GM19035 (cell line): ENCODE data around the gene CYP21A2.
"Not testable (repeated sequence)": the region's sequence is repeated elsewhere in the genome, so short reads cannot be mapped to it uniquely, and the experiment has no call there.

Source experiments
- ATAC-seq: cut with Tn5 transposase; IDR thresholded peaks from one replicate; pipeline ENCODE4 v1.9.1; 2021; ENCODE audit not compliant: unreplicated experiment

CYP21A2 gene

GRCh38 chr6:32029553-32029952, 8.7 kb upstream of the CYP21A2 start:
- ATAC-seq: not testable (repeated sequence)

- not testable (repeated sequence) for ATAC-seq
Observed at GRCh38 chr6:32035283-32036013, 2.8 kb upstream of the CYP21A2 start.

- not testable (repeated sequence) for ATAC-seq
Observed at GRCh38 chr6:32037136-32037535, 1.1 kb upstream of the CYP21A2 start.

GRCh38 chr6:32038878-32039277, 663 bp downstream of the CYP21A2 start:
- ATAC-seq: not testable (repeated sequence)

DNA sequence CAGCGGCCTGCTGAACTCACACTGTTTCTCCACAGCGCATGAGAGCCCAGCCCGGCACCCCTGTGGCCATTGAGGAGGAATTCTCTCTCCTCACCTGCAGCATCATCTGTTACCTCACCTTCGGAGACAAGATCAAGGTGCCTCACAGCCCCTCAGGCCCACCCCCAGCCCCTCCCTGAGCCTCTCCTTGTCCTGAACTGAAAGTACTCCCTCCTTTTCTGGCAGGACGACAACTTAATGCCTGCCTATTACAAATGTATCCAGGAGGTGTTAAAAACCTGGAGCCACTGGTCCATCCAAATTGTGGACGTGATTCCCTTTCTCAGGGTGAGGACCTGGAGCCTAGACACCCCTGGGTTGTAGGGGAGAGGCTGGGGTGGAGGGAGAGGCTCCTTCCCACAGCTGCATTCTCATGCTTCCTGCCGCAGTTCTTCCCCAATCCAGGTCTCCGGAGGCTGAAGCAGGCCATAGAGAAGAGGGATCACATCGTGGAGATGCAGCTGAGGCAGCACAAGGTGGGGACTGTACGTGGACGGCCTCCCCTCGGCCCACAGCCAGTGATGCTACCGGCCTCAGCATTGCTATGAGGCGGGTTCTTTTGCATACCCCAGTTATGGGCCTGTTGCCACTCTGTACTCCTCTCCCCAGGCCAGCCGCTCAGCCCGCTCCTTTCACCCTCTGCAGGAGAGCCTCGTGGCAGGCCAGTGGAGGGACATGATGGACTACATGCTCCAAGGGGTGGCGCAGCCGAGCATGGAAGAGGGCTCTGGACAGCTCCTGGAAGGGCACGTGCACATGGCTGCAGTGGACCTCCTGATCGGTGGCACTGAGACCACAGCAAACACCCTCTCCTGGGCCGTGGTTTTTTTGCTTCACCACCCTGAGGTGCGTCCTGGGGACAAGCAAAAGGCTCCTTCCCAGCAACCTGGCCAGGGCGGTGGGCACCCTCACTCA, 1.4 kb downstream of the CYP21A2 start:
- ATAC-seq: not testable (repeated sequence)

- not testable (repeated sequence) for ATAC-seq
Observed at GRCh38 chr6:32040299-32041049, 2.3 kb downstream of the CYP21A2 start.

DNA sequence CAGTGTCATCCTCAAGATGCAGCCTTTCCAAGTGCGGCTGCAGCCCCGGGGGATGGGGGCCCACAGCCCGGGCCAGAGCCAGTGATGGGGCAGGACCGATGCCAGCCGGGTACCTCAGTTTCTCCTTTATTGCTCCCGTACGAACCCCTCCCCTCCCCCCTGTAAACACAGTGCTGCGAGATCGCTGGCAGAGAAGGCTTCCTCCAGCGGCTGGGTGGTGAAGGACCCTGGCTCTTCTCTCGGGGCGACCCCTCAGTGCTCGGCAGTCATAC, 2.8 kb downstream of the CYP21A2 start:
- ATAC-seq: not testable (repeated sequence)

GRCh38 chr6:32041385-32041784, 3.2 kb downstream of the CYP21A2 start:
- not testable (repeated sequence) for ATAC-seq

DNA sequence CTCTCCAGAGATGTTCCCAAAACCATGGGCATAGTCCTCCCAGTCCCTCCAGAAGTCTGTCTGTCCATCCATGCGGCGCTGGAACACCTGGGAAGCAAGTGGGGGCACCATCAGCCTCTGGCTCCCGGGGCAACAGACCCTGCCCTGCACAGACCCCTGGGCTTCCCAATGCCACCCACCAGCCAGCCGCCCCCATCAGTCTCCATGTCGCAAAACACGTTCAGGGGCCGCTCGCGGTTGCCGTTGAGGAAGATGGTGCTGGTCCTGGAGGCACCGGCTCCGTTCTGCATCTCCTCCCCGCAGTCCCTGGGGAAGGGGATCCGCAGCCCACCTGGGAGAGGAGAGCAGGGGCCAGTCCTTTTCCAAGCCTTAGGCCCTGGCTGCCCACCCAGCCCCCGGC, 4.1 kb downstream of the CYP21A2 start:
- ATAC-seq: not testable (repeated sequence)

DNA sequence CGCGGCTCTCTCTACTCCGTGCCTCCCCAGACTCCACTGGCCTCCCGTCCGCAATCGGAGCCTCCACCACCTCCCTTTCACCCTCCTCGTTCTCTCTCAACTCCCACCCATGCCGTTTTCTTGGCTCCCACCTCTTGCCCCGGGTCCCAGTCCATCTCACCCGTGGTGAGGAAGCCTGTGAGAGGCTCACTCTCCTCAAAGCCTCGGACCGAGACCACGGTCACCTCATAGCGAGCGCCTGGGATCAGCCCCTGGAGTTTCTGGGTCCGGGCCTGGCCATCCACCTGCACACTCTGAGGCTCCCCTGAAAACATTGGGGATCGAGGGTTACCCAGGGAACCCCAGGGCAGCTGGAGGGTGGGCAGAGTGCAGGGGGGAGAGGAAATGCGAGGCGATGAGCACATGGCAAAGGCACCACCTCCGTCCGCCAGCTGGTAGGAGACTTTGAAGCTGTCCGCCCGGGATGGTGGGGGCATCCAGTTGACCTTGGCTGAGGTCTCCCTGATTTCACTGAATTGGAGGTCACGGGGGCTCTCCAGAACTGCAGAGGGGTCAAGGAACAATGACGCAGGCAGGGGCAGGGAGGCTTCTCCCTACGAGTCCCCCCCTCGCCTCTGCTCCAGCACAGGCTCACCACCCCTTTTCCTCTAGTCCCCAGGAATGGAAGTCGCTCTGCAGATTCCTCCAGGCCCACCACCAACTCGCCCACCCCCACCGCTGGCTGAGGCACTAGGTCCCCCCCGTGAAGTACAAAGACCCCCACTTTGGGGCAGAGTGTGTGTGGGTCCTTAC, 5.6 kb downstream of the CYP21A2 start:
- ATAC-seq: not testable (repeated sequence)

DNA sequence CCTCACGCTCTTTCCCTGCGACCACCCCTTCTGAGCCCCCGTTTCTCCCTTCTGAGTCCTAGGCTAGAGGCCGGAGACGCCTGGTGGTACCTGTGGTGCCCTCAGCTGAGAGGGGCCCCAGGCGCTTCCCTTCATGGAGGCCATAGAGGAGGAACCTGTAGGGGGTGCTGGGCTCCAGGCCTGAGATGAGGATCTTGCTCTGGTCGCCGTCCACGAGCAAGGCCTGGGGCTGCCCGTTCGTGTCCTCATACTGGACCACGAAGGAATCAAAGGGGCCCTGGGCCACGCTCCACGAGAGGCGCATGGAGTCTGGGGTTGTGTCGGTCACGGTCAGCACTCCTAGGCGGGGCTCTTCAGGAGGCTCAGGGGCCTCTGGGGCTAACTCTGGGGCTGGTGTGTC, 6.7 kb downstream of the CYP21A2 start:
- not testable (repeated sequence) for ATAC-seq

DNA sequence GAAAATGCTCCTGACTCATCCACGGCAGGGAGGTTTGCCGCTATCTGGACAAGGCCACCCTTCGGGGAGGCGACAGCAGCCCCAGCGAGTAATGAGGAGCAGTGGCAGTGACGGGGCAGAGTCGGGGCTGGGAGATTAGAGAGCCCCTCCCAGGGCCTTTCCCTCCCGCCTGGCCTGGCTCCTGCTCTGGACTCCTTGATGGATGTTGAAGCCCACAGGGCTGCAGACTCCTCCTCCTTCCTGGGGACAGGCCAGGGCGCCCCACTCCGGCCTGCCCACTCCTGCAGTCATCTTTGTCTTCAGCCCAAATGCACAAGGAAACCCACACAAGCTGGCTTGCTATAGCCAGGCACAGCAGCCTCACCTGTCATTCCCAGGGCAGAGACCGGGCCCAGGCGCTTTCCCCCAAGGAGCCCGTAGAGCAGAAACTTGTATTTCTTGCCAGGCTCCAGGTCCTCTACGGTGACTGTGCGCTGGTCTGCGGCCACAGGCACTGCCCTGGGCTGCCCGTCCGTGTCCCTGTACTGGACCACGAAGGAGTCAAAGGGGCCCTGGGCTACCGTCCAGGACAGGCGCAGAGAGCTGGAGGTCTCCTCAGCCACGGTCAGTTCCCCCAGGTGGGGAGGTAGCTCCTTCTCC, 7.7 kb downstream of the CYP21A2 start:
- ATAC-seq: no peak

GRCh38 chr6:32046450-32047083, 8.4 kb downstream of the CYP21A2 start:
- ATAC-seq: no peak

DNA sequence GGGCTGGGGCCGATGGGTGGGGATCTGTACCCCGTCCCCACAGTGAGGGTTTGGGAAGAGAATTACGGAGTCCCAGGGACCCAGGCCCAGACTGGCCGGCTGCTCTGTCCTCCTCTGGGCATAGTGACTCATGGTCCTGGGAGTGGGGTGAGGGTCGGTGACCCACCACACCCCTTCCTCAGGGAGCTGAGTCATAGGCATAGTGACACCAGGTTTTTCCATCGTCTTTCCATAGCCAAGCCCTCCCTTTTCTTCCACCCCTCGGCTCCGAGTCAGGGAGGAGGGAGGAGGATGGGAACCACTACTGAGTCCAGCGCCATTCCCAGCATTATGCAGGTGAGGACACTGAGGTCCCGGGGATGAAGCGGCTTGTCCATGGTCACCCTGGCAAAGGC, 8.9 kb downstream of the CYP21A2 start:
- no peak for ATAC-seq

DNA sequence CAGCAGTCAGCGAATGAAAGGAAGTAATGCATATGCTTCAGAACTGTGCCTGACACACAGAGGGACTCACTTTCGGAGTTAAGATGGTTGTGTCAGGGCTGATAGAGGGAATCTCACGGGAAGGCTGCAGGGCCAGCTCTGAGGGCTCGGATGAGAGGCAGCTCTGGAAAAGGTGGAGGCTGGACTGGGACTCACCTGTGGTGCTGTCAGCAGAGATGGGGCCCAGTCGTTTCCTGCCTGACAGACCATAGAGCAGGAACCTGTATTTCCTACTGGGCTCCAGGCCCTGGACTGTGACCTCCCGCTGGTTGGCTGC, 9.3 kb downstream of the CYP21A2 start:
- no peak for ATAC-seq

DNA sequence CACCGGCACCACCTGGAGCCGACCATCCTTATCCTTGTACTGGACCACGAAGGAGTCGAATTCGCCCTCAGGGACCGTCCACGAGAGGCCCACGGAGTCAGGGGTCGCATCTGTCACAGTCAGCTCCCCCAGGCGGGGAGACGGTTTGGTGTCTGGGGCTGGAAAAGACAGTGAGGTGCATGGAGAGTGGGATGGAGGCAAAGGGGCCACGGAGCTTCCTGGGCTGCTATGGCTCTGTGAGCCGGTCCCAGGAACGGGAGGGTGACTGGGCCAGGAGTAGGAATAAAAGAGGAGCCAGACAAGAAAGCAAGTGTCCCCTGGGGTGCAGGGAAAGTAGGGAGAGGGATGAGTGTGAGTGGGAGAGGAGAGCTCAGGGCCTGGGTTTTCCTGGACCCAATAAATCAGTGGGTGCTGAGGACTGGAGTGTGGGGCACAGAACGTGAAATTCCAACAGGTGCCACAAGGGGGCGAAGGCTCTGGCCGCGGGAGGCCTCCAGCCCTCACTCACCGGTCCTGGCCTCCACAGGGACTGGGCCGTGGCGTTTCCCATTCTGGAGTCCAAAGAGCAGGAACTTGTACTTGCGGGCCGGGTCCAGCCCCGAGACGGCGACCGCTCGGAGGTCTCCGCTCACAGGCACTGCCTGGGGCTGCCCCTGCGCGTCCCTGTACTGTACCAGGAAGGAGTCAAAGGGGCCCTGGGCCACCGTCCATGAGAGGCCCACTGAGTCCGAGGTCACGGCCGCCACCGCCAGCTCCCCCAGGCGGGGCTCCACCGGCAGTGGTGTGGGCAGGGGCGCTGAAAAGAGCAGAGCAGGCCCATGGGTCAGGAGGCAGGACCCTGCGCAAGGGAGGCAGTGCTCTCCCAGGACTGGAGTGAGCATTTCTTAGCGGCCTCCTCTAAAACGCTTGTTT, 9.9 kb downstream of the CYP21A2 start:
- no peak for ATAC-seq

DNA sequence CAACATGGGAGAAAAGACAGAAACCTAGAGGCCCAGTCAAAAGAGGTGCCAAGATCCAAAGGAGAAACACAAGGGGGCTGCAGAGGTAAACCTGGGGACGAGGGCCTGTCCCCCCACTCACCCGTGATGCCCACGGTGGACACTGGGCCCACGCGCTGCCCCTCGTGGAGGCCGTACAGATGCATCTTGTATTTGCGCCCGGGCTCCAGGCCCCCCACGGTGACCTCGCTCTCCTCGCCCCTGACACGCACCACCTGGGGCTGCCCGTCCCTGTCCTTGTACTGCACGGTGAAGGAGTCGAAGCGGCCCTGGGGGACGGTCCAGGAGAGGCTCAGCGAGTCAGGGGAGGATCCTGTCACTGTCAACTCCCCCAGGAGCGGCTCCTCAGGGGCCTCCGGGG, 10.9 kb downstream of the CYP21A2 start:
- ATAC-seq: not testable (repeated sequence)

DNA sequence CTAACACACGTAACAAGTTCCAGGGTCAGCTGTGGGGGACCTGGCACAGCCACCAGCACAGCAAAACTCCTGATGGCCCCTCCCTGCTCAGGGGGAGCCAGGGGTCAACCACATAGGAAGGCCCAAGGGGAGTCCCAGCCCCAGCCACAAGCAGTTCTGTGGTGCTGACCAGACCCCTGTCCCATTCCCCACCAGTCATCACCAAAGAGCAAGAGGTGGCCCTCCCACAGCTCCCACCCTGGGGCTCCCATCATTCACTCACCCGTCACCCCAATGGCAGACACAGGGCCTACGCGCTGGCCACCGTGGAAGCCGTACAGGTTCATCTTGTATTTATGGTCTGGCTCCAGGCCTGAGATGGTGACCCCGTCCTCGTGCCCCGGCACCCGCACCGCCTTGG, 11.5 kb downstream of the CYP21A2 start:
- ATAC-seq: not testable (repeated sequence)

DNA sequence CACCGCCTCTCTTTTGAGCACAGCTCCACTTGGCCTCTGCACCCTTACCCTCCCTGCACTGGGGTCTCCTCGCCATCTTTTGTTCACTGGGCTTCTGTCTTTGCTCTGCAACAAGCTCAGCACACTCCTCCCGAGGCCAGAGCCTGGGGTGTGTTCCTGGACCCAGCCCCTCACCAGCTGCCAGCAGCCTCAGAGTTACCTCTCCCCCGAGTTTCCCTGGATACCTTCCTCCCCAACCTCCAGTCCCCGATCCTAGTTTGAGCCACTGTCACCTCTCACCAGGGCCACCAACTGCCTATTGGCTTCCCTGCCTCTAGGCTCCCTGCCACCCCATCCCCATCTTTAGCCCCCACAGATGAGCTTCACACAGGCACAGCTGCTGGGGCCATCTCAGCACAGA, 12.3 kb downstream of the CYP21A2 start:
- ATAC-seq: no peak
